ENCODE measurements around the gene PSG4. TPM values are rescaled to one million over a fixed set of nuclear protein-coding genes. Genes with fewer than 3 reads are reported as not detected.
A peak's percentile ranks its signal among the peaks of the same experiment; 100 is the strongest.
"Not testable (repeated sequence)": the region's sequence is repeated elsewhere in the genome, so short reads cannot be mapped to it uniquely, and the experiment has no call there.

PSG4 gene
- total RNA-seq, 1 experiment from 2014 or later, result not detected

DNA sequence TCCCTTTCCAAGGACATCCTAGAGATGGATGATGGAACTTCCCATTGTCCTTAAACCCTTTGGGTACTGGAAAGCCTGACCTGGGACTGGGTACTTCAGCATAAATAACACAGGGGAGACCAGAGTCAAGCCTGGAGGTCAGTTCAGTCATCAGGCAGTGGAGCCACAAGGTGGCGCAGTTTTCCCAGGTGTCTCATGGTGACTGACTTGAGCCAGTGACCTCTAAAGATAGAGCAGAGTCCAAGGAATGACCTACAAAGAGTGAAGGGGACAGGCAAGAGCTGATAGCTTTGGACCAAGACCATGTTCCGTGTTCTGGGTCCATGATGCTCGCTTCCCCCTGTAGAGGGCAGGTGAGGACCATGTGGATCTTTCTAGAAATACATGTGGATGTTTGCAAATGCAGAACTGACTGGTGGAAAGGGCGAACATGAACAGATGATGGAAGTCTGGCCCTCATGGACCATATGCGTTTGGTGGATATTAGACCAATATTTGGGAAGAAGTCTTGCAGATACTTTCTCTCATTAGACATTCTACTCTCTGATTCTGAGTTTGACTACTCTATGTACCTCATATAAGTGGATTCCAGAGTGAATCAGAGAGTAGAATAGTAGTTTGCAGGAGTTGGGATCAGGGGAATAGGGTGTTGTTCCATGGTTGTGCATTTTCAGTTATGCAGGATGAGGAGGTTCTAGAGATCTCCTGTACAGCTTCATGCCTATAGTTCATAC, 6.6 kb downstream of the PSG4 start:
- DNase-seq (ENCODE audit: low read depth), result not testable (repeated sequence)

DNA sequence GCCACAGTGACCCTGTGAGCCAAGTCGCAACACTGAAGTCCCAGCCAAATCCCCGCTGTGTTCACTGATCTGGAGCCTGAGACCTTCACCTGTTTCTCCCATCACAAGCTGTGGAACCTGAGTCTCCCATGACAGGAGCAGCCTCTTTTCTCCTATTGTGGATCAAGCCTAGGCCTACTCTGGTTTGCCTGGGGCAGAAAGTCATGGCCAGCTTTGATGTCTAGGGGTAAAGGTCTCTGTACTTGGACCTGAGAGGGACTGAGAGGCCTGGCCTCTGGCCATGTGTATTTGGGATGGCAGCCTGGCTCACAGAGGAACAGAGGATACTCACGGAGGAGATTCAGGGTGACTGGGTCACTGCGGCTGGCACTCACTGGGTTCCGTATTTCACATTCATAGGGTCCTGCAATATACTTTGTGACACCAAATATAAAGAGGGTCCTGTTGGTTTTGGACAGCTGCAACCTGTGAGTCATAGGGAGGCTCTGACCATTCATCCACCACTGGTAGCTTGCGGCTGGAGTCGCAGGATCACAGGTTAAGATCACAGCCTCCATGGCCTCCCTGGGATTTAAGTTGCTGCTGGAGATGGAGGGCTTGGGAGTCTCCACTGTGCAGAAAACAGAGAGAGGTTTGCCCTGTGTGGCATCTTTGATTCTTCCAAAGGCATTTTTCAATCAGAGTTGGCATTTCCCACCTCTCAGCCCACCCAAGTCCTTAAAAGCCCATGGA, 7.6 kb downstream of the PSG4 start:
- DNase-seq (ENCODE audit: low read depth), result not testable (repeated sequence)

DNA sequence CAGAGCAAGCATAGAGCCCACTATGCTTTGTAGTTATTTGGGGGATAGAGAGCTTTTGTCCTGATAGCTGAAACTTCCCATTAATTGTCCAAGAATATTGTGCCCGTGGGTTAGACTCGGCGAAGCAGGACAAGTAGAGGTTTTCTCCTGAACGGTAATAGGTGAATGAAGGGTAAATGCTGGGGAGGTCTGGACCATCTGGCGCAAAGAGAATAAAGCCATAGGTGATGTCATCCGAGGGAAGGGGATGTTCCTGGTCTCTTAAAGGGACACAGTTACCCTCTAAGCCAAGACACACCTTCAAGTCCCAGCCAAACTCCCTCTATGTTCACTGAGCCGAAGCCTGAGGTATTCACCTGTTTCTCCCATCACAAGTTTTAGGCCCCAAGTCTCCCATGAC, 11.0 kb downstream of the PSG4 start:
- not testable (repeated sequence) for DNase-seq (ENCODE audit: low read depth)

DNA sequence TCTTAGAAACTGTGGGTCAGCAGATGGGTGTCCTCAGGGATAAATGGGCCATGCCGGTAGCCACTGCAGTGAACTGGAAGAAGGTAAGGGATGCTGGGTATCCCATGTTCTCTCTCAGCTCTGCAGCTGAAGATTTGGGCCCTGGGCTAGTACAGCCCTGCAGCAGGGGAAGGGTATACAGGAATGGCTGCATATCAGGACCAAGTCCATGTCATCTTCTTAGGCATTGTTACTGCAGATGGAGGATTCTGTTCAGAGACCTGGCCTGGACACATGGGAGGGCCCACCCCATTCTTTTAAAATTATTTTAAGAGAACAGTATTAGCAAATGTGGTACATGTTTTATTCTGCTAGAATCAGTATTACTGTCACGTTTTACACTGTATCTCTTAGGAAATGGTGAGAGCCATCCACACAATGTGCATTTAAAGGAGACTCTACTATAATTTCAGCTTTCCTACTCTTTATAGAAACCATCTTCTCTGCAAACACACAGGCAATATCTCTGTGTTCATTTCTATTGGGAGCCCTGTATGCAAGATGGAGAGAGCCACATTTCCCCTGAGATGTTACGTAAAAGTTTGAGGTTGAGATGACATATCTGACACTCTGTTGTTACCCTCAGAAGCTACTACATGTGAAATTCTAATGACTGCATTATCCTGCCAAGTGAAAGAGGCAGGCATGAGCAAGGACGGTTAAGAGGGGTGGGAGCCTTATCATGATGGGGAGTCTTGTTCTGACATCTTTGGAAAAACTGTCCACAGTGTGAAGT, 12.9 kb downstream of the PSG4 start:
- not testable (repeated sequence) for DNase-seq (ENCODE audit: low read depth)

DNA sequence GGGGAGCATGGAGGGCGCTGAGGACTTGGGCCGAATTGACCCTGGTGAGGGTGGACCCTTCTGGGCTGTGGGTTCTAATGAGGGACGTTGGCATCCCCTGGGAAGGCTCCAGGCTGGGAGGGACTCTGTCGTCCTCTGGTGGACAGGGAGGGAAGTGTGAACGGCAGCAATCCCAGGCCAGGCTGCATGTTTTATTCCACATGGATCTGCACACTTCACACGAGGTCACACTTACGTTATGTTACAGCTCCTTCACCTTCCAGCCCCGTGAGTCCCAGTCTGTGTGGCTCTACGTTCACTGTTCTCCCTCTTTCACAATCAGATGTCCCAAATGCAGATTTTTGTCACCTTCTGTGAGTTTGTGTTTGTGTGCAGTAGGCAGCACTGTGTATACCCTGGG, 17.3 kb downstream of the PSG4 start:
- DNase-seq (ENCODE audit: low read depth), result peak; percentile 5

DNA sequence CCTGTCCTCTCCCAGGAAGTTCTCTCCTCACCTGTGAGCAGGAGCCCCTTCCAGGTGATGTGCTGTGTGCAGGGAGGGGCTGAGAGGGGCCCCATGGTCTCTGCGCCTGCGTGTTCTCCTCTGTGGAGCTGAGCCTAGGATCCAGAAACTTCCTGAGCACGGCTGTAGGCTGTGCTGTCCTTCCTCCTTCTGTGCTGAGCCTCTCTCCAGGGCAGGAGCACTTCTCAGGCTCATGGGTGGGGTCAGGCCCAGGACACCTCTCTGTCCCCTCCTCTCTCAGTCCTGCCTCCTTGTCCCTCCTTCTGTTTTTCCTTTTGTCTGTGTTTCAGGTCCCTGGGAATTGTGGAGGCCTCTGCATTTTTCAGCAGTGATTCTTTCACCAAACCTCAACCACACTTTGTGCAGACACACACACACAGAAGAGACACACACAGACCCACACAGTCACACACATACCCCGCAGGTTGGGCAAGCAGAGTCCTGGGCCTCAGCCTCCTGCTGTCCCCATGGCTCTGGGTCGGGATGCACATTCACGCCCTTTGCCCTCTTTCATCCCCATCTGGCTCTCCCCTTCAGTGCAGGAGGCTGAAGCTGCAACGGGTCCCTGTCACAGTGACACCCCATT, 19.0 kb downstream of the PSG4 start, which contains the start of gene PSG5:
PSG5 (minus strand) TSS at position 226 of the 625 bp plus-strand sequence; CDS start at position 95, 131 bp downstream.
- not testable (repeated sequence) for DNase-seq (ENCODE audit: low read depth)

DNA sequence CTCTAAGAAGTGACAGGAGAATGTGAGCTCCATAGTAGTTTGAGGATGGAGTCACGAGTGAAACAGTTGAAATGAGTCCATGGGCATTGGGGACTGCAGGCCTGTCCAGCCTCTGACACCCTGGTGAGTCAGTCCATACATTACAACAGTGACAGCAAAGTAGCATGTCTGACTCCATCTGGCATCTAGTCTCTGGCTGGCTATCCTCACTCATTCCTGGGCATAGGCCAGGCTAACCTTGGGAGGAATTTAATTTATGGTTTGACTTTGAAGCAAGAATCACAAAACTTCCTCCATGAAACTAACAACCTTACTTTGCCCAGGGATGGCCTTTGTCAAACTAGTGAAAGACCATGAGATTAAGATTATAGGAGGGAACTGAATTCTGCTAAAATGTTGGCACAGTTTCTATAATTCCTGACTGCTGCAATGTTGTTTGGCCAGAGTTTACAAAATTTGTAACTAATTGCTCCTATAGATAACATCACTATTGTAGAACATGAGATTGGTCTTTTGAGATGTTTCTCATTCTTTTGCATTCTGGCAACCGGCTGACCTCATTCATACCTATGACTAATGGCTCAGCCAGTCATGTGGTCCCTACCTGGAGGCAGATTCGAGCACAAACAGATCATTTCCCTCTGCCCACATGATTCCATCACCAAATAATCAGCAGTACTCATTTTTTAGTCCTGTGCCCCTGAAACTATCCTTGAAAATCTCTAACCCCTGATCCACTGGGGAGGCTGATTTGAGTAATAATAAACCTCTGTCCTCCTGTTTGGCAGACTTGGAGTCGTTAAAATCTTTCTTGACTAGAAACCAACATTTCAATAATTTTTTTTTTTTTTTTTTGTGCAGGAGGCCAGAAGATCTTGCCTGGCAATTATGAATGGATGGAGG, 23.3 kb downstream of the PSG4 start:
- peak; percentile 82 for DNase-seq (ENCODE audit: low read depth)

DNA sequence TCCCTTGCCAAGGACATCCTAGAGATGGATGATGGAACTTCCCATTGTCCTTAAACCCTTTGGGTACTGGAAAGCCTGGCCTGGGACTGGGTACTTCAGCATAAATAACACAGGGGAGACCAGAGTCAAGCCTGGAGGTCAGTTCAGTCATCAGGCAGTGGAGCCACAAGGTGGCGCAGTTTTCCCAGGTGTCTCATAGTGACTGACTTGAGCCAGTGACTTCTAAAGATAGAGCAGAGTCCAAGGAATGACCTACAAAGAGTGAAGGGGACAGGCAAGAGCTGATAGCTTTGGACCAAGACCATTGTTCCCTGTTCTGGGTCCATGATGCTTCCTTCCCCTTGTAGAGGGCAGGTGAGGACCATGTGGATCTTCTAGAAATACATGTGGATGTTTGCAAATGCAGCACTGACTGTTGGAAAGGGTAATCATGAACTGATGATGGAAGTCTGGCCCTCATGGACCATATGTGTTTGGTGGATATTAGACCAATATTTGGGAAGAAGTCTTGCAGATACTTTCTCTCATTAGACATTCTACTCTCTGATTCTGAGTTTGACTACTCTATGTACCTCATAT, 25.8 kb downstream of the PSG4 start:
- not testable (repeated sequence) for DNase-seq (ENCODE audit: low read depth)

DNA sequence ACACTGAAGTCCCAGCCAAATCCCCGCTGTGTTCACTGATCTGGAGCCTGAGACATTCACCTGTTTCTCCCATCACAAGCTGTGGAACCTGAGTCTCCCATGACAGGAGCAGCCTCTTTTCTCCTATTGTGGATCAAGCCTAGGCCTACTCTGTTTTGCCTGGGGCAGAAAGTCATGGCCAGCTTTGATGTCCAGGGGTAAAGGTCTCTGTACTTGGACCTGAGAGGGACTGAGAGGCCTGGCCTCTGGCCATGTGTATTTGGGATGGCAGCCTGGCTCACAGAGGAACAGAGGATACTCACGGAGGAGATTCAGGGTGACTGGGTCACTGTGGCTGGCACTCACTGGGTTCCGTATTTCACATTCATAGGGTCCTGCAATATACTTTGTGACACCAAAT, 26.9 kb downstream of the PSG4 start:
- not testable (repeated sequence) for DNase-seq (ENCODE audit: low read depth)

DNA sequence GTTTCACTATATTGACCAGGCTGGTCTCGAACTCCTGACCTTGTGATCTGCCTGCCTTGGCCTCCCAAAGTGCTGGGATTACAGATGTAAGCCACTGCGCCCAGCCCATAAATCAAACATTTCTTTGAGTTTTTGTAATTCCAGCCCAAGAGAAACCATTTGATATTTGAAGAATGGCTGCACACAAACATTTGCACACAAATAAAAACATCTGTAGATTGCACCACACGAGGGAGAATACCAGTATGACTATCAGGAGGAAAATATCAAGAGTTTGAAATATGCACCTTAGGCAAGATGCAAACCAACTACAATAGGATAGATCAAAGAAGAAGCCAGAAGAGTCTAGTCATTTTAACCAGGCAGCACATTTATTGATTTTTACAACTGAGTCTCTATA, 39.5 kb downstream of the PSG4 start:
- DNase-seq (ENCODE audit: low read depth), result not testable (repeated sequence)

DNA sequence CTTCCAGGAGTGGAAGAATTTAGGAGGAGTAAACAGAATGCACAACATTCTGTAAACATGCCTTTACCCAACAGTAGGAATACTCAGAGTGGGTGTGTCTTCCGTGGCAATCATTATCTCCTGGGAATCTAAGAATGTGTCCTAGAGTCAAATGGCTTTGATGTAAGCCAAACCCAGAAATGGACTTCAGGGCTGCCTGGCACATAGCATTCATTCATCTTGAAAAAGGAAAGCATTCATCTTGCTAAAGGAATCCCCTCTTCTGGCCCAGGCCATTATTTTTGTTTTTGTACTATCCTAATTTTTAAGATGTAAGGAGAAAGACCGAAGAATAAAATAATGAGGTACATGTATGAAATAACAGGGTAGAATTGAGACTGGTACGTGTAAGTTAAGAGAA, 42.3 kb downstream of the PSG4 start:
- DNase-seq (ENCODE audit: low read depth), result not testable (repeated sequence)

DNA sequence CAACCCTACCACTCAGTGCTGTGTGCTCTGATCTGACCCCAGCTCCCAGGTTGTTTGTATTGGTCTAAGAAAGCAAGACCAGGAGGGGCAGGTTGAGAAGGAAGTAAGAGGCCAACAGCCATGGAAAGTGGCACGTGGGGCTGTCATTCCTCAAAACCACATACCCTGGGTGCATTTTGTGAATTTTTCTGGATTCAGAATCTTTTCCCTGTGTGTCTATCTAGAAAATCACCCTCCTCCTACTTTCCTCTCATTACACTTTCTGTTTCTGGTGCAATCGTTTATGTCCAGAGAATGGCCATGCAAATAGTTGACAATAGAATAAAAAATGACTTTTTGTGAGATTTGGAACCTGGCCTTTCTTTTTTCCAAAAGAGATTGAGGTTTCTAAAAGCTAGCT, 43.2 kb downstream of the PSG4 start:
- DNase-seq (ENCODE audit: low read depth), result not testable (repeated sequence)

DNA sequence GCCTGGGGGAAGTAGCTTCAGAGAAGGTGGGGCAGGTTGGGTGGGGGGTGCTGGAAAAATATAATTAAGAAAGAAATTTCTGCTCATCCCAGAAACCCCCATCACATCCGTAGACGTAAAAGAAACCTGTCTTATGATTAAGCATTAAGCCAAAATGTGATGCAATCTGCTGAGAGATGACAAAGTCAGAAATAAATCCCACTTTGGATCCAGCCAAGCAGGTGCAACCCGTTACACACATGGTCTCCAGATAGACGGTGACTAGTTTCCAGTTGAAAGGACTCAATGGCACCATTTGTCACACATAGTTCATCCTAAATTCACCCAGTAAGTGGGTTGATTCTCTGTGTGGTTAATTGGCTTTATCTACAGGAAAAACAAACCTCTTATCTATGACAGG, 53.2 kb downstream of the PSG4 start:
- DNase-seq (ENCODE audit: low read depth), result no peak

DNA sequence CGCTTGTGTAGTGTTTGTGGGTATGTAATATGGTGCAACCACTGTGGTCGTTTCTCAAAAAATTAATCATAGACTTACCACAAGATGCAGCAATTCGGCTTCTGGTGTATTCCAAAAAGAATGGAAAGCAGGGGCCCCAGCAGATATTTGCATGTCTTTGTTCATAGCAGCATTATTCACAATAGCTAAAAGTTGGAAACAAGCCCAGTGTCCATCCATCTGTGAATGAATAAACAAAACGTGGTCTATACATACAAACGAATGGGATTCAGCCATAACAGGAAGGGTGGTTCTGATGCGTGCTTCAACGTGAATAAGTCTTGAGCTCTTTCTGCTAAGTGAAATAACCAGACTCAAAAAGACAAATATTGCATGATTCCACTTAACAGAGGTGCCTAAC, 55.6 kb downstream of the PSG4 start:
- not testable (repeated sequence) for DNase-seq (ENCODE audit: low read depth)

DNA sequence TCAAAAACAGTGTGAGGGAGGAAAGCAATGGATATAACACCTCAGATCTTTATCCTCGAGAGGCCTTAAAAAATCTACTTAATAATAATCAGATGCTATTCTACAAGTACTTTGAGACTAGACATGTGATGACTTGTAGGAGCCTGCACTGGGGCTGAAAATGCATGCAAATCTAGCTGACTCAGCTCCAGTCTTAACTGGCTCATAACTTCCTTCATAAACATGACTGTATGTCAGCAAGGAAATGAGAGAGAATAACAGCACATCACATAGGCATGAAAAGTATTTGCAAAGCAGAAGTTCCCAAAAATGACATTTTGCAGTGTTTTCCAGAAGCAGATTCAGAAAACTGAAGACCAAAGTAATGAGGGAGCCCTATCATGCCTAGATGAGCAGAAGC, 57.2 kb downstream of the PSG4 start:
- peak; percentile 88 for DNase-seq (ENCODE audit: low read depth)

Other genes starting within 250 kb of the PSG4 start
- gene PSG11, start 179.2 kb downstream of the PSG4 start, total RNA-seq (2014; rRNA removed; shearing (Covaris generic)), result not detected in 2 replicates
- not detected in 2 replicates for gene PSG2, start 122.9 kb downstream of the PSG4 start, total RNA-seq (2014; rRNA removed; shearing (Covaris generic))
- 0.21 and 0.40 TPM in 2 replicates for gene PSG5, start 19.1 kb downstream of the PSG4 start, total RNA-seq (2014; rRNA removed; shearing (Covaris generic))
- gene PSG9, start 63.9 kb upstream of the PSG4 start, total RNA-seq (2014; rRNA removed; shearing (Covaris generic)), result 0.14 and 0.40 TPM in 2 replicates
- gene CD177, start 148.0 kb upstream of the PSG4 start, total RNA-seq (2014; rRNA removed; shearing (Covaris generic)), result not detected in 2 replicates
- not detected in 2 replicates for gene TEX101, start 209.3 kb upstream of the PSG4 start, total RNA-seq (2014; rRNA removed; shearing (Covaris generic))

Data from HT1080 (cell line).